OCI-LY3 (cell line): ENCODE results near the gene S100A9.

ENCODE experiments used
- H2AFZ ChIP-seq: fragments of 200-600, 300-600 bp; shearing (Covaris generic); 2 replicates; pipeline ENCODE4 v1.6.0; 2014; ENCODE audit warnings: antibody characterized with exemption, low read depth, low read length
- H3K27ac ChIP-seq: fragments of 200-600, 300-600 bp; sonication (generic); 2 replicates; pipeline ENCODE4 v1.5.1; 2014; ENCODE audit warnings: mild to moderate bottlenecking, low read length, moderate library complexity, mixed read lengths
- H3K27me3 ChIP-seq: fragments of 200-600, 300-600 bp; sonication (generic); 2 replicates; pipeline ENCODE4 v1.6.1; 2014; ENCODE audit warnings: low read depth, low read length, mixed read lengths
- H3K36me3 ChIP-seq: fragments of 200-600, 300-600 bp; sonication (generic); replicated peaks from 2 replicates; pipeline ENCODE3; 2014; ENCODE audit warnings: low read depth, low read length, mixed read lengths
- H3K4me1 ChIP-seq: fragments of 300-600, 200-600 bp; sonication (generic); 2 replicates; pipeline ENCODE4 v1.6.1; 2014; ENCODE audit warnings: low read length, mixed read lengths
- H3K4me2 ChIP-seq: fragments of 200-600, 300-600 bp; sonication (generic); 2 replicates; pipeline ENCODE4 v1.6.1; 2014; ENCODE audit warnings: low read length, mixed read lengths
- H3K4me3 ChIP-seq: fragments of 300-600, 200-600 bp; sonication (generic); 2 replicates; pipeline ENCODE4 v1.5.1; 2014; ENCODE audit warnings: antibody characterized with exemption, mild to moderate bottlenecking, low read length, moderate library complexity
- H3K79me2 ChIP-seq: fragments of 300-600, 200-600 bp; shearing (Covaris generic); 2 replicates; pipeline ENCODE4 v1.6.1; 2014; ENCODE audit warnings: mild to moderate bottlenecking, low read length, mixed read lengths
- H3K9ac ChIP-seq: fragments of 300-600, 200-600 bp; shearing (Covaris generic); 2 replicates; pipeline ENCODE4 v1.6.0; 2014; ENCODE audit warnings: mild to moderate bottlenecking, low read length, moderate library complexity
- H3K9me3 ChIP-seq: fragments of 200-600, 300-600 bp; shearing (Covaris generic); 2 replicates; pipeline ENCODE4 v1.6.1; 2014; ENCODE audit warnings: low read length, mixed read lengths; ENCODE audit not compliant: insufficient read depth
- H4K20me1 ChIP-seq: fragments of 200-600, 300-600 bp; sonication (generic); 2 replicates; pipeline ENCODE4 v1.6.1; 2016; ENCODE audit warnings: low read length, mixed read lengths; ENCODE audit not compliant: insufficient read depth
- CTCF ChIP-seq: fragments of 200-600, 300-600 bp; sonication (generic); IDR thresholded peaks from 2 replicates; pipeline ENCODE4 v1.5.1; 2014; ENCODE audit warnings: antibody characterized with exemption, low read length, low read depth
- EZH2phosphoT487 ChIP-seq: fragments of 200-600 bp; shearing (Covaris generic); IDR thresholded peaks from 2 replicates; pipeline ENCODE4 v1.6.1; 2018; ENCODE audit warnings: antibody characterized with exemption, mixed run types, low read depth

S100A9 gene

GRCh38 chr1:153394391-153394790 is 36.7 kb downstream of the S100A9 start:
- Histone ChIP-seq H3K36me3 (no peaks in the 10 kb centered on the region), H3K27me3 (peaks cover 76% of the 10 kb centered on the region), H3K79me2 (no peaks in the 10 kb centered on the region), H3K4me1 (no peaks in the 10 kb centered on the region), H3K27ac (no peak overlapping the region), H2AFZ (no peak overlapping the region), H4K20me1 (no peaks in the 10 kb centered on the region), H3K4me2 (no peak overlapping the region), H3K9me3 (no peaks in the 10 kb centered on the region), H3K4me3 (no peak overlapping the region), H3K9ac (no peak overlapping the region)
- TF ChIP-seq EZH2phosphoT487 (no peak), CTCF (no peak)

- Histone ChIP-seq H3K4me2 (no peak overlapping the region), H3K9ac (no peak overlapping the region), H3K79me2 (no peaks in the 10 kb centered on the region), H3K27me3 (peaks cover 76% of the 10 kb centered on the region), H3K36me3 (no peaks in the 10 kb centered on the region), H3K9me3 (no peaks in the 10 kb centered on the region), H2AFZ (no peak overlapping the region), H3K4me1 (no peaks in the 10 kb centered on the region), H3K27ac (no peak overlapping the region), H3K4me3 (no peak overlapping the region), H4K20me1 (no peaks in the 10 kb centered on the region)
- TF ChIP-seq CTCF (no peak), EZH2phosphoT487 (no peak)
Observed at GRCh38 chr1:153395136-153395685, 37.6 kb downstream of the S100A9 start.

GRCh38 chr1:153395776-153396175 is 38.1 kb downstream of the S100A9 start:
- H3K9ac ChIP-seq = no peak overlapping the region
- no peaks in the 10 kb centered on the region for H4K20me1 ChIP-seq
- H3K4me1 ChIP-seq = no peaks in the 10 kb centered on the region
- H3K27me3 ChIP-seq = peaks cover 76% of the 10 kb centered on the region
- H3K36me3 ChIP-seq = no peaks in the 10 kb centered on the region
- TF ChIP-seq CTCF (no peak), EZH2phosphoT487 (no peak)
- H3K27ac ChIP-seq = no peak overlapping the region
- H3K9me3 ChIP-seq = no peaks in the 10 kb centered on the region
- H3K79me2 ChIP-seq = no peaks in the 10 kb centered on the region
- H2AFZ ChIP-seq = no peak overlapping the region
- no peak overlapping the region for H3K4me3 ChIP-seq
- H3K4me2 ChIP-seq = no peak overlapping the region

- Histone ChIP-seq H3K27me3 (peaks cover 78% of the 10 kb centered on the region), H3K4me1 (no peaks in the 10 kb centered on the region), H3K4me3 (no peak overlapping the region), H3K4me2 (no peak overlapping the region), H3K36me3 (no peaks in the 10 kb centered on the region), H3K9me3 (no peaks in the 10 kb centered on the region), H3K27ac (no peak overlapping the region), H3K9ac (no peak overlapping the region), H4K20me1 (no peaks in the 10 kb centered on the region), H3K79me2 (no peaks in the 10 kb centered on the region), H2AFZ (no peak overlapping the region)
- TF ChIP-seq CTCF (no peak), EZH2phosphoT487 (no peak)
Observed at GRCh38 chr1:153396461-153396860, 38.8 kb downstream of the S100A9 start.
